ENCODE data around the gene RHOJ.

The RHOJ gene

GRCh38 chr14:63268771-63269170 lies 64.5 kb downstream of the RHOJ start:
- DNase-seq (ENCODE audit: low read depth) = no peak
- TF ChIP-seq MAX (IDR thresholded peaks at IDR 0.05; ENCODE audit: low read depth, low read length) (no peak), CTCF (IDR thresholded peaks at IDR 0.05; ENCODE audit: low read depth, low read length) (no peak), MYC (IDR thresholded peaks at IDR 0.05; ENCODE audit: low read depth, low read length) (no peak), POLR2A (IDR thresholded peaks at IDR 0.05; ENCODE audit: extremely low read depth, insufficient read length) (no peak)
- H3K4me3 ChIP-seq (ENCODE audit: low read depth, low read length) = no peak overlapping the region

GRCh38 chr14:63269561-63270225 lies 65.5 kb downstream of the RHOJ start:
- no peak for DNase-seq (ENCODE audit: low read depth)
- H3K4me3 ChIP-seq (ENCODE audit: low read depth, low read length) = no peak overlapping the region
- TF ChIP-seq MYC (IDR thresholded peaks at IDR 0.05; ENCODE audit: low read depth, low read length) (no peak), CTCF (IDR thresholded peaks at IDR 0.05; ENCODE audit: low read depth, low read length) (no peak), POLR2A (IDR thresholded peaks at IDR 0.05; ENCODE audit: extremely low read depth, insufficient read length) (no peak), MAX (IDR thresholded peaks at IDR 0.05; ENCODE audit: low read depth, low read length) (no peak)

GRCh38 chr14:63273129-63273528 lies 68.9 kb downstream of the RHOJ start:
- no peak for DNase-seq (ENCODE audit: low read depth)
- H3K4me3 ChIP-seq (ENCODE audit: low read depth, low read length) = no peak overlapping the region
- no peak for TF ChIP-seq CTCF (IDR thresholded peaks at IDR 0.05; ENCODE audit: low read depth, low read length)

- H3K4me3 ChIP-seq (ENCODE audit: low read depth, low read length) = no peak overlapping the region
- TF ChIP-seq CTCF (IDR thresholded peaks at IDR 0.05; ENCODE audit: low read depth, low read length) (no peak), MAX (IDR thresholded peaks at IDR 0.05; ENCODE audit: low read depth, low read length) (no peak), MYC (IDR thresholded peaks at IDR 0.05; ENCODE audit: low read depth, low read length) (no peak), POLR2A (IDR thresholded peaks at IDR 0.05; ENCODE audit: extremely low read depth, insufficient read length) (no peak)
- no peak for DNase-seq (ENCODE audit: low read depth)
Observed at GRCh38 chr14:63273717-63274655, 69.7 kb downstream of the RHOJ start.

GRCh38 chr14:63275611-63276010 lies 71.4 kb downstream of the RHOJ start:
- TF ChIP-seq MAX (IDR thresholded peaks at IDR 0.05; ENCODE audit: low read depth, low read length) (no peak), POLR2A (IDR thresholded peaks at IDR 0.05; ENCODE audit: extremely low read depth, insufficient read length) (no peak), MYC (IDR thresholded peaks at IDR 0.05; ENCODE audit: low read depth, low read length) (no peak), CTCF (IDR thresholded peaks at IDR 0.05; ENCODE audit: low read depth, low read length) (no peak)

More at GRCh38 chr14:63275611-63276010, 71.4 kb downstream of the RHOJ start:
- DNase-seq (ENCODE audit: low read depth) = no peak
- H3K4me3 ChIP-seq (ENCODE audit: low read depth, low read length) = no peak overlapping the region
